HepG2 (cell line): Measurements from ENCODE around the gene PKNOX2. TPM values are rescaled to one million over a fixed set of nuclear protein-coding genes. Genes with fewer than 3 reads are reported as not detected.

Source experiments
- ATAC-seq: fragments of 200-7000 bp; cut with Tn5 transposase; 3 replicates; pipeline ENCODE4 v1.9.1; 2020; ENCODE audit warnings: mild to moderate bottlenecking, moderate library complexity
- BruUV-seq: library from RNA; stranded (reverse); fragments of 400-500 nt; replicated peaks from 2 replicates; lab custom pipeline; 2021; lab: Mats Ljungman, UMichigan
- CTCF ChIA-PET: fragments of 300-600 bp; formaldehyde crosslinking; extraction: SDS; loops from one replicate; lab custom pipeline; 2021; ENCODE audit warnings: low total read pairs, inconsistent platforms, low intra/inter-chr PET ratio; lab: Yijun Ruan, JAX
- POLR2A ChIA-PET: fragments of 350-600 bp; sonication (Branson Sonifier 250); formaldehyde crosslinking; loops from one replicate; lab custom pipeline; 2020; ENCODE audit warnings: antibody characterized with exemption, inconsistent platforms; lab: Yijun Ruan, JAX
- DNase-seq: peaks from one replicate; pipeline ENCODE4 v3.0.0-alpha.2; 2015; ENCODE audit warnings: low spot score
- FAIRE-seq: peaks from 3 replicates; lab custom pipeline; 2011; peaks lifted over from hg19 to GRCh38; lab: Jason Lieb, UNC
- H2AFZ ChIP-seq: one replicate; pipeline ENCODE4 v1.6.1; 2011; ENCODE audit warnings: low read length, inconsistent platforms
- H3K27ac ChIP-seq: fragments of 300-600 bp; 3 replicates; pipeline ENCODE4 v1.8.0; 2011; ENCODE audit warnings: mixed run types, mild to moderate bottlenecking, mixed read lengths, low read length, inconsistent platforms; ENCODE audit not compliant: insufficient read depth; ENCODE audit errors: extremely low read length
- H3K27me3 ChIP-seq, 2 experiments: fragments of 200-600 bp in 1 of 2; 2 replicates in 1 of 2; 3 replicates in 1 of 2; pipeline versions ENCODE4 v1.6.0 to v1.8.0; 2011; ENCODE audit warnings: low read length in 2 of 2, mild to moderate bottlenecking in 2 of 2, moderate library complexity in 2 of 2, inconsistent platforms in 1 of 2; ENCODE audit not compliant: insufficient read depth in 2 of 2, control insufficient read depth in 1 of 2
- H3K36me3 ChIP-seq, 2 experiments: fragments of 200-600 bp in 1 of 2; replicated peaks in 1 of 2; 2 replicates in 1 of 2; 3 replicates in 1 of 2; pipeline versions ENCODE4 v1.5.1 to v1.8.0; 2011; ENCODE audit warnings: low read length in 2 of 2, inconsistent platforms in 1 of 2; ENCODE audit not compliant: insufficient read depth in 2 of 2, control insufficient read depth in 1 of 2
- H3K4me1 ChIP-seq: 2 replicates; pipeline ENCODE4 v1.5.1; 2012; ENCODE audit warnings: low read length, inconsistent platforms; ENCODE audit not compliant: insufficient read depth
- H3K4me2 ChIP-seq: 2 replicates; pipeline ENCODE4 v1.6.0; 2011; ENCODE audit warnings: low read depth, low read length, inconsistent platforms
- H3K4me3 ChIP-seq, 3 experiments: fragments of 200-600 bp in 1 of 3; sonication (generic), shearing (Covaris generic) in 1 of 3; replicated peaks in 1 of 3; 2 replicates each; pipeline ENCODE4 v1.5.1; 2011 to 2016; ENCODE audit warnings: low read length in 3 of 3, inconsistent platforms in 2 of 3, low read depth in 2 of 3, mild to moderate bottlenecking in 2 of 3, control low read depth in 1 of 3, mixed read lengths in 1 of 3; ENCODE audit not compliant: insufficient read depth in 1 of 3
- H3K79me2 ChIP-seq: one replicate; pipeline ENCODE4 v1.6.1; 2011; ENCODE audit warnings: low read length, inconsistent platforms; ENCODE audit not compliant: insufficient read depth
- H3K9ac ChIP-seq: 2 replicates; pipeline ENCODE4 v1.6.0; 2011; ENCODE audit warnings: mild to moderate bottlenecking, low read depth, low read length, inconsistent platforms; ENCODE audit not compliant: insufficient read depth
- H3K9me3 ChIP-seq: 2 replicates; pipeline ENCODE4 v1.5.1; 2012; ENCODE audit warnings: mild to moderate bottlenecking, low read length
- H4K20me1 ChIP-seq: 2 replicates; pipeline ENCODE4 v1.6.0; 2011; ENCODE audit warnings: inconsistent platforms, mild to moderate bottlenecking, low read length, moderate library complexity; ENCODE audit not compliant: insufficient read depth
- ARNT ChIP-seq: fragments of 450-650 bp; IDR thresholded peaks from 2 replicates; pipeline ENCODE4 v1.6.1; 2017
- ATM ChIP-seq: fragments of 450-650 bp; IDR thresholded peaks from 2 replicates; pipeline ENCODE4 v1.7.1; 2017; ENCODE audit warnings: mild to moderate bottlenecking, borderline replicate concordance
- BCL6 ChIP-seq: IDR thresholded peaks from 2 replicates; pipeline ENCODE4 v1.6.1; 2016; ENCODE audit warnings: missing genetic modification reagents, missing compliant biosample characterization
- BRD4 ChIP-seq: sonication (generic); formaldehyde crosslinking; IDR thresholded peaks from 2 replicates; pipeline ENCODE4 v1.4.0; 2020; ENCODE audit warnings: missing genetic modification reagents
- CBX5 ChIP-seq: sonication (generic); formaldehyde crosslinking; IDR thresholded peaks from 2 replicates; pipeline ENCODE4 v1.4.0; 2020; ENCODE audit warnings: missing genetic modification reagents, borderline replicate concordance
- CENPX ChIP-seq: sonication (generic); formaldehyde crosslinking; IDR thresholded peaks from 2 replicates; pipeline ENCODE4 v1.9.0; 2021; ENCODE audit warnings: mild to moderate bottlenecking, missing genetic modification reagents, moderate library complexity
- DNMT3B ChIP-seq: conservative IDR thresholded peaks from 2 replicates; pipeline ENCODE4 v1.6.1; 2016; ENCODE audit warnings: missing biosample characterization, control low read depth
- FOXC1 ChIP-seq: sonication (generic); formaldehyde crosslinking; IDR thresholded peaks from 2 replicates; pipeline ENCODE4 v1.8.0; 2022; ENCODE audit warnings: mild to moderate bottlenecking, missing genetic modification reagents, borderline replicate concordance
- HOXA9 ChIP-seq: sonication (generic); formaldehyde crosslinking; IDR thresholded peaks from 2 replicates; pipeline ENCODE4 v1.8.1; 2022; ENCODE audit warnings: missing genetic modification reagents, mild to moderate bottlenecking, moderate library complexity, borderline replicate concordance
- MEIS1 ChIP-seq: sonication (generic); formaldehyde crosslinking; IDR thresholded peaks from 2 replicates; pipeline ENCODE4 v1.9.0; 2021; ENCODE audit warnings: mild to moderate bottlenecking, missing genetic modification reagents, moderate library complexity, borderline replicate concordance
- NONO ChIP-seq, 2 experiments: fragments of 450-650 bp in 1 of 2; sonication (generic) in 1 of 2; formaldehyde crosslinking in 1 of 2; IDR thresholded peaks in 1 of 2; conservative IDR thresholded peaks in 1 of 2; 2 replicates each; pipeline versions ENCODE4 v1.6.1 to v1.8.0; 2017 to 2022; ENCODE audit warnings: mild to moderate bottlenecking in 1 of 2, missing genetic modification reagents in 1 of 2, moderate library complexity in 1 of 2
- ZNF326 ChIP-seq: sonication (generic); formaldehyde crosslinking; IDR thresholded peaks from 2 replicates; pipeline ENCODE4 v1.4.0; 2020; ENCODE audit warnings: missing genetic modification reagents, borderline replicate concordance
- ZNF431 ChIP-seq: sonication (generic); formaldehyde crosslinking; IDR thresholded peaks from 2 replicates; pipeline ENCODE4 v1.9.0; 2022; ENCODE audit warnings: missing genetic modification reagents, low read depth, mild to moderate bottlenecking, borderline replicate concordance
- ZNF557 ChIP-seq: sonication (generic); formaldehyde crosslinking; IDR thresholded peaks from 2 replicates; pipeline ENCODE4 v1.4.0; 2020; ENCODE audit warnings: missing genetic modification reagents
- WGBS: methylation state at CpG from one replicate; pipeline ENCODE4 v1.1.6; 2017; ENCODE audit warnings: low lambda C conversion rate; 5-methylcytosine and 5-hydroxymethylcytosine counted together
- in situ Hi-C: cut with HindIII; loops from 2 replicates; pipeline ENCODE4 v1.10.0; 2017; ENCODE audit warnings: low pct_unique_long_range_greater_than_20kb; ENCODE audit not compliant: extremely low pct_ligation_motif_present
- intact Hi-C: fragments of 100-400 bp; cut with micrococcal nuclease; formaldehyde crosslinking; loops from one replicate; pipeline ENCODE4 v1.10.0; 2022; ENCODE audit not compliant: unreplicated experiment
- polyA plus RNA-seq, 8 experiments: library from polyadenylated mRNA; depleted of rRNA in 3 of 8; stranded (reverse) in 7 of 8; unstranded in 1 of 8; fragments of >200 nt; fragmentation: Illumina TruSeq in 4 of 8; extraction: Trizol in 4 of 8; gene quantifications; 2 replicates each; pipeline versions ENCODE4 v1.2.1 to v1.2.3, GENCODE V29; 2011 to 2016; ENCODE audit warnings: low read depth in 4 of 8, missing spikeins in 1 of 8, mixed read lengths in 1 of 8; ENCODE audit not compliant: insufficient read depth in 1 of 8
- total RNA-seq, 5 experiments: library from RNA; depleted of rRNA; stranded (reverse); fragments of >200 nt; fragmentation: Illumina TruSeq; extraction: Trizol; gene quantifications; 2 replicates each; pipeline ENCODE4 v1.2.3, GENCODE V29; 2016; ENCODE audit warnings: low read depth in 1 of 5
- TF ChIP-seq, protein P1 (sequence below): sonication (generic); formaldehyde crosslinking; IDR thresholded peaks from 2 replicates; pipeline ENCODE4 v1.4.0; 2020; ENCODE audit warnings: missing genetic modification reagents, borderline replicate concordance

Gene PKNOX2
- total and polyA plus RNA-seq, 2 of the 13 experiments (the other 11 are each of a cell fraction or from before 2014, with no cell fraction given), result not detected

DNA sequence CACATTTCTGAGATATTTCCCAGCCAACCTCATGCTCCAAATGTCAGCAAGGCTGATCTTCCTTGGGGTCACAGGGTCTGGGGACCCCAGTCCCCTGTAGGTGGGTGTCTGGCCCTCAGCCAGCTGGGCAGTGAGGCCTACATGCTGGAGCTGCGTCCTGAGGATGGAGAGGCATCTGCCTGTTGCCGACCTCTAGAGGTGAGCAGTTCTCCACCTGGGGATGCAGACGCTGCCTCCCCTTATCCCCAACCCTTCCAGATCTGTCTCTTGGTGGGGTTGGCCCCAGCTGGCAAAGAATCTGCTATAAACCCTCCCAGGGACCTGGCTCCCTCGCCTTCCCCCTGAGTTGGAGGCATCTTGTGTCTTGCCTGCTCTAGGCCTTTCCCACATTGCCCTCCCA, 79.6 kb downstream of the PKNOX2 start:
- no peaks in the 10 kb centered on the region for H3K4me1 ChIP-seq
- H3K36me3 ChIP-seq, result no peaks in the 10 kb centered on the region
- DNase-seq, result no peak
- H3K4me3 ChIP-seq, result no peak overlapping the region
- TF ChIP-seq NONO (IDR thresholded peaks at IDR 0.05) (no peak), NONO (CRISPR knock-in tag; conservative IDR thresholded peaks at IDR 0.05) (no peak), CENPX (CRISPR knock-in tag) (no peak), CBX5 (CRISPR knock-in tag) (no peak)
- in situ Hi-C loops (no loop called here), intact Hi-C loops (no loop called here)
- H3K27me3 ChIP-seq, result peaks cover 1 to 10% of the 10 kb centered on the region in 2 experiments; a peak in 2 of 5 replicates
- POLR2A ChIA-PET, result no interaction called here
- H3K4me2 ChIP-seq, result no peak overlapping the region
- no peaks in the 10 kb centered on the region for H4K20me1 ChIP-seq
- H2AFZ ChIP-seq, result no peak overlapping the region
- no CpG with 5 or more reads among the region's 4 CpGs for whole genome bisulfite sequencing
- H3K9ac ChIP-seq, result no peak overlapping the region
- no peak overlapping the region for H3K27ac ChIP-seq
- FAIRE-seq, result no peak
- H3K79me2 ChIP-seq, result no peaks in the 10 kb centered on the region
- CTCF ChIA-PET, result no interaction called here
- no peak for ATAC-seq
- no peaks in the 10 kb centered on the region for H3K9me3 ChIP-seq
- no TSS peak for BruUV-seq

- Histone ChIP-seq H3K79me2 (no peaks in the 10 kb centered on the region), H3K4me1 (no peaks in the 10 kb centered on the region), H3K4me3 (no peak overlapping the region), H4K20me1 (no peaks in the 10 kb centered on the region), H3K4me2 (no peak overlapping the region), H3K27ac (no peak overlapping the region), H3K36me3 (no peaks in the 10 kb centered on the region), H3K9ac (no peak overlapping the region), H2AFZ (no peak overlapping the region), H3K27me3 (peaks cover 1 to 5% of the 10 kb centered on the region in 2 experiments; a peak in 2 of 5 replicates), H3K9me3 (no peaks in the 10 kb centered on the region)
- 0% methylated on average over 2 of the region's 4 CpGs for WGBS
- DNase-seq (no peak), FAIRE-seq (no peak), ATAC-seq (no peak)
- CTCF ChIA-PET, result no interaction called here
- intact Hi-C loops, result no loop called here
- in situ Hi-C loops, result no loop called here
- no TSS peak for BruUV-seq
- POLR2A ChIA-PET, result no interaction called here
- TF ChIP-seq DNMT3B (no peak), ZNF431 (CRISPR knock-in tag) (no peak), BRD4 (CRISPR knock-in tag) (no peak), FOXC1 (CRISPR knock-in tag) (no peak), ATM (no peak), MEIS1 (CRISPR knock-in tag) (no peak), ZNF326 (CRISPR knock-in tag) (no peak), HOXA9 (no peak), ZNF557 (no peak), BCL6 (no peak), ARNT (no peak)
- TF ChIP-seq, protein P1, sequence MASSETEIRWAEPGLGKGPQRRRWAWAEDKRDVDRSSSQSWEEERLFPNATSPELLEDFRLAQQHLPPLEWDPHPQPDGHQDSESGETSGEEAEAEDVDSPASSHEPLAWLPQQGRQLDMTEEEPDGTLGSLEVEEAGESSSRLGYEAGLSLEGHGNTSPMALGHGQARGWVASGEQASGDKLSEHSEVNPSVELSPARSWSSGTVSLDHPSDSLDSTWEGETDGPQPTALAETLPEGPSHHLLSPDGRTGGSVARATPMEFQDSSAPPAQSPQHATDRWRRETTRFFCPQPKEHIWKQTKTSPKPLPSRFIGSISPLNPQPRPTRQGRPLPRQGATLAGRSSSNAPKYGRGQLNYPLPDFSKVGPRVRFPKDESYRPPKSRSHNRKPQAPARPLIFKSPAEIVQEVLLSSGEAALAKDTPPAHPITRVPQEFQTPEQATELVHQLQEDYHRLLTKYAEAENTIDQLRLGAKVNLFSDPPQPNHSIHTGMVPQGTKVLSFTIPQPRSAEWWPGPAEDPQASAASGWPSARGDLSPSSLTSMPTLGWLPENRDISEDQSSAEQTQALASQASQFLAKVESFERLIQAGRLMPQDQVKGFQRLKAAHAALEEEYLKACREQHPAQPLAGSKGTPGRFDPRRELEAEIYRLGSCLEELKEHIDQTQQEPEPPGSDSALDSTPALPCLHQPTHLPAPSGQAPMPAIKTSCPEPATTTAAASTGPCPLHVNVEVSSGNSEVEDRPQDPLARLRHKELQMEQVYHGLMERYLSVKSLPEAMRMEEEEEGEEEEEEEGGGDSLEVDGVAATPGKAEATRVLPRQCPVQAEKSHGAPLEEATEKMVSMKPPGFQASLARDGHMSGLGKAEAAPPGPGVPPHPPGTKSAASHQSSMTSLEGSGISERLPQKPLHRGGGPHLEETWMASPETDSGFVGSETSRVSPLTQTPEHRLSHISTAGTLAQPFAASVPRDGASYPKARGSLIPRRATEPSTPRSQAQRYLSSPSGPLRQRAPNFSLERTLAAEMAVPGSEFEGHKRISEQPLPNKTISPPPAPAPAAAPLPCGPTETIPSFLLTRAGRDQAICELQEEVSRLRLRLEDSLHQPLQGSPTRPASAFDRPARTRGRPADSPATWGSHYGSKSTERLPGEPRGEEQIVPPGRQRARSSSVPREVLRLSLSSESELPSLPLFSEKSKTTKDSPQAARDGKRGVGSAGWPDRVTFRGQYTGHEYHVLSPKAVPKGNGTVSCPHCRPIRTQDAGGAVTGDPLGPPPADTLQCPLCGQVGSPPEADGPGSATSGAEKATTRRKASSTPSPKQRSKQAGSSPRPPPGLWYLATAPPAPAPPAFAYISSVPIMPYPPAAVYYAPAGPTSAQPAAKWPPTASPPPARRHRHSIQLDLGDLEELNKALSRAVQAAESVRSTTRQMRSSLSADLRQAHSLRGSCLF (CRISPR knock-in tag), result no peak
Observed at GRCh38 chr11:125245299-125245698, 80.7 kb downstream of the PKNOX2 start.
